ENCODE measurements around the gene TCF3.
"Not testable (repeated sequence)": the region's sequence is repeated elsewhere in the genome, so short reads cannot be mapped to it uniquely, and the experiment has no call there.

The TCF3 gene

GRCh38 chr19:1652471-1653299, at the start of gene TCF3:
Gene TCF3 (minus strand): TSS chr19:1652615. CDS start chr19:1650248, 2,367 bp downstream.
- FAIRE-seq, result peak; percentile 66

GRCh38 chr19:1700733-1701663, 48.6 kb upstream of the TCF3 start:
- peak; percentile 66 for FAIRE-seq

DNA sequence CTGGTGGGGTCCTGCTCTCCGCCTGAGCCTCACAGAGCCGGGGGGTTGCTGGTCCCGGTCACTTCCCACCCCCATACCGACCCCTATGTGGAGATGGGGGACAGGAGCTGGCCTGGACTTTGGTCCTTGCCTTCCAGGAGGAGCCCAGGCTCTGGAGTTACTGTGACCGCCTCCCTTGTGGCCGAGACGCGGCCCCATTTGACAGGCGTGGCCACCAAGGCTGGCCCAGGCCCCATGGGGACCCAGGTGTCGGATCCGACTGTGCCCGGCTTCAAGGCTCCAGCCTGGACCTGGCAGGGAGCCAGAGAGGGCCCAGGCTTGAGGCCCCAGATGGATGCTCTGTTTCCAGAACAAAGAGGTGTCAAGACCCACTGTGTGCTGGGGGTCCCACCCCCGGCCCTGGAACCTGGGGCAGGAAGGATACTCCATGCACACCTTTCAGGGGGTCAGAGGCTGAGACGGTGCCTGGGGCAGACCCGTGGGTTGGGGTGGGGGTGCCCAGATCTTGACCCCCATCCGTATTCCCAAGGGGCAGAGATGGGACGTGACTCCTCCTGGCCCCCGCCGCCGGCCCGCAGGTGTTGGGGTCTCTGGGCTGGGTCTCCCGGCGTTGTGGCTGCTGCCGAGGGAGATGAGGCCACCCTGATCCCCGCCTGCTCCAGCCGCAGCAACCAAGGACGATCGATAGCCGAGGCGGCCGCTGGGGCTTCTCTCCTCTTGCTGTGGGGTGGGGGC, 47.8 kb upstream of the TCF3 start:
- no peak for FAIRE-seq

DNA sequence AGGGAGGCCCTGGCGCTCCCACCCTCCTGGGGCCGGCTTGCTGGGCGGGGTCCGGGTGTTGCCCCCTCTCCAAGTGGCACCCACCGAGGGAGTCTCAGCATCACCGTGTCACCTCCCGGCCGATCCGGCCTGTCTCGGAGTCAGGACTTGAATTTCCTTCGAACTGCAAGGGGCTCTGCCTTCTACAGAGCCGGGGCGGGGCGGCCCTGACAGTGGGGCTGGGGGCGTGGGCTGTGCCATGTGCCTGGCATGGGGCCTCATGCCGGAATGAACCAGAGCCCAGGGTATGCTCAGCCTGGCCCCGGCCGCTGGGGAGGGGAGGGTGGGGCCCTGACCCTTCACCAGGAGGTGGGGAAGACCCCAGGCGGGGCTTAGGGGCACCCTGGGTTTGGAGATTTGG, 47.0 kb upstream of the TCF3 start:
- no peak for FAIRE-seq

- no peak for FAIRE-seq
These were observed 46.2 kb upstream of the TCF3 start for GRCh38 chr19:1698636-1699035.

- not testable (repeated sequence) for FAIRE-seq
These were observed 43.1 kb upstream of the TCF3 start for GRCh38 chr19:1695481-1695880.

DNA sequence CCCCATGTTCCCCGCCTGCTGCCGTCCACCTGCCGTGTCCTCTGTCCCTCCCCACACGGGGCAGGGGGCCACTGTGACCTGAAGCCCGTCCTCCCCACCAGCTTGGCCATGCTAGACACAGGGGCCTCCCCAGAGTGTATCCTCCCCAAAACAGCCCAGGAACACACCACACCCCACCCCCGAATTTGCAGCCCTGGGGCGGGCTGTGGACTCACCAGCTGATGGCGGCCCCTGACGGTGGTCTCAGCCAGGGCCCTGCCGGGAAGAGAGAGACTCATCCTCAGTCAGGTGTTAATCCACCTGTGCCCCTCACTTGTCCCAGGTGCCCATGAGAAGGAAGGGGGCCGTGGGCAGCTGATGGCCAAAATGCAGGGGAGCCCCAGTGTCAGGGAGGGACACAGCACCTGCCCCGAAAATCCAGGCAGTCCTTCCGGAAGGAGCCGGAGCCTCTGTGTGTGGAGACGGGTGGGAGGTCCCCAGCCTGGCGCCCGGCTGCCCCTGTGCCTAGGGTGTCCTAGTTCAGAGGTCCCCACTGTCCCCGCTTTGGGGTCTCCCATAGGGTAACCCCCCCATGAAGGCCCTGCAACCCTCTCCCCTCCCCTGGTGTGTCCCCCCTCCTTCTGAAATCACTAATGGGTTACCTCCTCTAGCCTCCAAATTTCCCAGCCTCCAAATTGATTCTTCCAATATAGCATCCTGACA, 39.3 kb upstream of the TCF3 start:
- FAIRE-seq, result no peak

- FAIRE-seq, result no peak
These were observed 38.4 kb upstream of the TCF3 start for GRCh38 chr19:1690699-1691307.

DNA sequence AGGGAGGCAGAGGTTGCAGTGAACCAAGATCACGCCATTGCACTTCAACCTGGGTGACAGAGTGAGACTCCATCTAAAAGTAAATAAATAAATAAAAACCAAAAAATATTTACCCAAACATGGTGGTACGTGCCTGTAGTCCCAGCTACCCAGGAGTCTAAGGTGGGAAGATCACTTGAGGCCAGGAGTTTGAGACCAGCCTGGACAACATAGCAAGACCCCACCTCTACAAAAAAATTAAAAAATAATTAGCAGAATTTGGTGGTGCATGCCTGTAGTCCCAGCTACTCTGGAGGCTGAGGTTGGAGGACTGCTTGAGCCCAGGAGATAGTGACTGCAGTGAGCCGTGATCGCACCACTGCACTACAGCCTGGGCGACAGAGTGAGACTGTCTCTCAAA, 33.4 kb upstream of the TCF3 start:
- not testable (repeated sequence) for FAIRE-seq

- FAIRE-seq, result no peak
These were observed 32.6 kb upstream of the TCF3 start for GRCh38 chr19:1685046-1685445.

- FAIRE-seq, result no peak
These were observed 32.1 kb upstream of the TCF3 start for GRCh38 chr19:1684573-1684912.

DNA sequence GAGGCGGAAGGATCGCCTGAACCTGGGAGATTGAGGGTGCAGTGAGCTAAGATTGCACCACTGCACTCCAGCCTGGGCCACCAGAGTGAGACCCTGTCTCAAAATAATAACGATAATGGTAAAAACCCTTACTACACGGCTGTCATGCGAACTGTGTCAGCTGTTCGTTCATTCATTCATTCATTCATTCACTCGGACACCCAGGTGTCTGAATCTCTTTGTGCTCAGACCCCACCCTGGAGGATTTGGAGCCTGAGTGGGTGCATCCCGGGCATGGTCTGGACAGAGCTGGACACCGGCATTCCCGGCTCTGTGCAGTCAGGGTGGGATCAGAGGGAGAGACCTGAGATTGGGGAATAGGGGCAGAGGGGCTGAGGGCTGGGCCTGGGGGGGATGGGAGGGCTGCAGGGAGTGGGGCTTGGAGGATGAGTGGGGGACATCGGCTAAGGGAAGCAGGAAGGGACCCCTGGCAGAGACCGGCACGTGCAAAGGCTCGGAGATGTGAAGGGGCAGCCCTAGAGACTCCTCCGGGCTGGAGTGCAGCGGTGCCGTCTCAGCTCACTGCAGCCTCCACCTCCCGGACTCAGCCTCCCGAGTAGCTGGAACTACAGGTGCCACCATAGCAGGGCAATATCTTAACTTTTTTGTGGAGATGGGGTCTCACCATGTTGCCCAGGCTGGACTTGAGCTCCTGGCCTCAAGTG, 31.6 kb upstream of the TCF3 start:
- no peak for FAIRE-seq

DNA sequence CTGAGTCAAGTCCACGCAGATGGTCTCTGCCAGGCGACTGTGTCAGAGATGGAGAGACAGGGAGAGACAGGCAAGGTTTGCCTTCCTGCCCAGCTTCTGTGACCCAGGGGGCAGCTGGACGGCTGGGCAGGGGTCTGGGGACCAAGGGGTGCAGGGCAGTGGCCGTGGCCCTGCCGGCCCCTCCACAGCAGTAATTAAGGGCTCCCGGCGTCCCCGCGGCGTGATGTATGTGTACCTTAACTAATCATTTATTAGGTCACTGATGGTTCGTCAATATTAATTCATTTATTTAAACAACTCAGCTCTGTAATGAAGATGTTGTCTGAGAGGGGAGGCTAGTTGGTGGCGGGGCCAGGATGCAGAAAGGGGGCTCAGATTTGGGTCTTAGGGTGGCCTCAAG, 28.6 kb upstream of the TCF3 start:
- FAIRE-seq, result no peak

- no peak for FAIRE-seq
These were observed 25.7 kb upstream of the TCF3 start for GRCh38 chr19:1678073-1678472.

DNA sequence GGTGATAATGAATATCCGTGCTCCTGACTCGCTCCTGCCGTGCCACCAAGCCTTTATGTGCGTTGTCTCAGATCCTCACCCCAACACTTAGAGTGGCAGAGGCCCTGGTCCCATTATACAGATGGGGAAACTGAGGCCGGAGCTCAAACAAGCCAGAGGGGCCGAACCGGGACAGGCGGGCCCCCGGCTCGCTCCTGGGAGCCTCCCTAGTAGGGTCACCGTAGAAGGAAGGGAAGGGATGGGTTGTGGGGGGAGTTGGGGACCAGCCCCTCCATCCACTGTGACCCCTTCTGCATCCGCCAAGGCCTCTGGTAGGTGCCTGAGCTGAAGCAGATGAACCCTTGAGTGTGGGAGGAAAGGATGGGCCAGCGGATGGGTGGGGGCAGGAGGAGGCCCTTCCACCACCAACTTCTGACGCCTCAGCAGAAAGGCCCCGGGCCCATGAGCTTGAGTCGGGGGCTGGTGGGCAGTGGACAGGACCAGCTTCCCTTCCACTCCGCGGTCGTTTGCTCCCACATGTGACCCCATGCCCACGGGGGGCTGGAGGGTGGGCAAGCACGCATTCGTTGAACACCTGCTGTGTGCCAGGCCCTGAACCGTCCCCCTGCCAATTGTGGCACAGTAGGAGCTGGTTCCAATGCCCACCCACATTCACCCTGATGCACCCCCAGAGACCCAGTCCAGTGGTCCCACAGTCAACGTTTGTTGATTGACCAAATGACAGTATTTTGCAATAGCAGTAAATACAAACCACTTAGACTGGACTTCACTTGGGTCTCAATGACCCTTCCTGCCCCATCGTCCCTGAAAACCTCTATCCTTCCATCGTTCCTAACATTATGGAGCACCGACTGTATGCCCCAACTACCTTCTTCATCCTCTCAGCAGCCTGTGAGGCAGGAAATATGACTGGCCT, 24.2 kb upstream of the TCF3 start:
- no peak for FAIRE-seq

- no peak for FAIRE-seq
These were observed 23.4 kb upstream of the TCF3 start for GRCh38 chr19:1675633-1676350.

DNA sequence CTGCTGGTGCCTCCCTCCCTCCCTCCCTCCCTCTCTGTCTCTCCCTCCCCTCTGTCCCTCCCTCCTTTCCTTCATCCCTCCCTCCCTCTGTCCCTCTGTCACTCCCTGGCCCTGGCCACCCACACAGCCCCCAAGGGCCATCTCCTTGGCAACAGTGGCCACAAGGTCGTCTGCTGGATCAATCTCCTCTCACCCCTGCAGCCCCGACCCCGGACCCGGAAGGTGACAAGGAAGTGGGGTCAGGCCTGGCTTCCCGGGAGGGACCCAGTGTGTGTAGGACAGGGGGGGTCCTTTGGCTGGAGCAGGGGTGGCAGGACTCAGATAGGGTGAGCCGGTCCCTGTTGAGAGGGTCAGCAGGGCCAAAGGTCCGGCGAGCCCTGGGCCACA, 21.9 kb upstream of the TCF3 start:
- FAIRE-seq, result no peak

- no peak for FAIRE-seq
These were observed 21.4 kb upstream of the TCF3 start for GRCh38 chr19:1673645-1674292.
